ENCODE data around the gene GNG10. TPM values are rescaled to one million over a fixed set of nuclear protein-coding genes. Genes with fewer than 3 reads are reported as not detected.

Gene GNG10
- total RNA-seq, 1 experiment from 2014 or later: 31.0 TPM

GRCh38 chr9:111658943-111659342, 2.5 kb upstream of the GNG10 start:
- H2BK15ac ChIP-seq (ENCODE audit: low read depth, low read length): no peak overlapping the region
- H3K18ac ChIP-seq (ENCODE audit: insufficient read length, low read depth, low read length): no peak overlapping the region
- no peak overlapping the region for H3K9ac ChIP-seq (ENCODE audit: extremely low read depth, insufficient read length, low read length)
- H3K27me3 ChIP-seq (ENCODE audit: insufficient read depth, low read length): no peaks in the 10 kb centered on the region
- no peak overlapping the region for H2BK12ac ChIP-seq (ENCODE audit: insufficient read length, low read depth, low read length)
- no CpG with 5 or more reads among the region's 8 CpGs for WGBS (ENCODE audit: extremely low coverage, insufficient read length, low lambda C conversion rate)
- no peak overlapping the region for H4K8ac ChIP-seq (replicated peaks; ENCODE audit: insufficient read length, low read depth, low read length)
- H2BK20ac ChIP-seq (ENCODE audit: low read depth, low read length, poor library complexity, severe bottlenecking): no peak overlapping the region
- H3K23ac ChIP-seq (ENCODE audit: insufficient read length, low read depth, low read length): no peak overlapping the region
- H2BK5ac ChIP-seq (ENCODE audit: insufficient read length, low read length): no peak overlapping the region
- H2AFZ ChIP-seq (ENCODE audit: low read length): no peak overlapping the region
- TF ChIP-seq CTCF (conservative IDR thresholded peaks at IDR 0.05): no peak
- no peaks in the 10 kb centered on the region; a peak in 1 of 5 replicates for H3K9me3 Mint-ChIP-seq
- no peak overlapping the region for H3K56ac ChIP-seq (ENCODE audit: insufficient read length, low read depth, low read length)
- H3K23me2 ChIP-seq (ENCODE audit: insufficient read length, low read depth, low read length, poor library complexity, severe bottlenecking): peaks cover 7% of the 10 kb centered on the region
- H2BK120ac ChIP-seq (ENCODE audit: low read depth, low read length, poor library complexity, severe bottlenecking): no peak overlapping the region
- peaks cover 21% of the 10 kb centered on the region in 2 experiments for H3K4me1 Mint-ChIP-seq
- H3K4me2 ChIP-seq (ENCODE audit: insufficient read depth, insufficient read length, low read length): no peak overlapping the region
- H2AK5ac ChIP-seq (ENCODE audit: insufficient read length, low read length): no peak overlapping the region
- peaks cover 15% of the 10 kb centered on the region for H3K27me3 Mint-ChIP-seq (ENCODE audit: low read depth)
- peaks cover 4 to 13% (median 6%) of the 10 kb centered on the region in 3 experiments; a peak in 5 of 7 replicates for H3K36me3 Mint-ChIP-seq (ENCODE audit: insufficient read depth in 1 of 3, low read depth in 3 of 3)
- H3K4me1 ChIP-seq (ENCODE audit: insufficient read depth, low read length): peaks cover 7% of the 10 kb centered on the region; the same call in 1 of the 2 replicates
- no peak overlapping the region for H3K4ac ChIP-seq (ENCODE audit: low read depth, low read length)
- DNase-seq: no peak
- no peak overlapping the region for H3K14ac ChIP-seq (ENCODE audit: insufficient read depth, low read length)
- no peak overlapping the region for H3T11ph ChIP-seq (ENCODE audit: low read length)
- no peaks in the 10 kb centered on the region for H3K79me2 ChIP-seq (ENCODE audit: insufficient read depth, low read length)
- no peaks in the 10 kb centered on the region for H3K9me3 ChIP-seq (ENCODE audit: control insufficient read depth, low read depth, low read length)
- H3K4me3 Mint-ChIP-seq: no peak overlapping the region
- no peaks in the 10 kb centered on the region for H4K20me1 ChIP-seq (ENCODE audit: control insufficient read depth, insufficient read depth, insufficient read length)
- no peak overlapping the region for H4K5ac ChIP-seq (ENCODE audit: insufficient read length, low read depth, low read length)
- no peak overlapping the region for H3K27ac ChIP-seq (ENCODE audit: insufficient read length, low read depth, low read length)
- no peak overlapping the region for H4K91ac ChIP-seq (ENCODE audit: insufficient read length, low read depth, low read length)
- H3K79me1 ChIP-seq (ENCODE audit: insufficient read depth, low read depth, low read length, poor library complexity, severe bottlenecking): no peaks in the 10 kb centered on the region
- no peak overlapping the region for H3K27ac Mint-ChIP-seq
